IMR-90 (cell line): ENCODE results near the gene ARHGEF39. TPM values are rescaled to one million over a fixed set of nuclear protein-coding genes. Genes with fewer than 3 reads are reported as not detected.

Source experiments
- ATAC-seq: fragments of 200-7000 bp; cut with Tn5 transposase; 2 replicates; pipeline ENCODE4 v1.9.1; 2020; ENCODE audit warnings: low read depth, mild to moderate bottlenecking, moderate library complexity
- BruUV-seq: library from RNA; stranded (reverse); fragments of 400-500 nt; replicated peaks from 2 replicates; lab custom pipeline; 2021; lab: Mats Ljungman, UMichigan
- CTCF ChIA-PET: fragments of 300-600 bp; formaldehyde crosslinking; extraction: SDS; loops from one replicate; lab custom pipeline; 2021; ENCODE audit warnings: antibody characterized with exemption; lab: Yijun Ruan, JAX
- POLR2A ChIA-PET: fragments of 300-600 bp; sonication (Branson Sonifier 250); formaldehyde crosslinking; loops from one replicate; lab custom pipeline; 2022; ENCODE audit warnings: antibody characterized with exemption; ENCODE audit not compliant: unreplicated experiment; lab: Charles Lee
- DNase-seq: peaks from one replicate; pipeline ENCODE4 v3.0.0; 2013
- H2AFZ ChIP-seq: replicated peaks from 2 replicates; pipeline ENCODE3; 2013; ENCODE audit warnings: low read length, mild to moderate bottlenecking; ENCODE audit not compliant: poor library complexity
- H2AK5ac ChIP-seq: 2 replicates; pipeline ENCODE4 v1.6.1; 2013; ENCODE audit warnings: low read depth, low read length, inconsistent platforms
- H2AK9ac ChIP-seq: replicated peaks from 2 replicates; pipeline ENCODE3; 2013; ENCODE audit warnings: mild to moderate bottlenecking, low read depth, low read length, moderate library complexity; ENCODE audit not compliant: poor library complexity
- H2BK120ac ChIP-seq: 2 replicates; pipeline ENCODE4 v1.6.1; 2013; ENCODE audit warnings: low read depth, low read length, inconsistent platforms
- H2BK15ac ChIP-seq: 3 replicates; pipeline ENCODE4 v1.6.1; 2013; ENCODE audit warnings: low read depth, low read length, inconsistent platforms
- H2BK20ac ChIP-seq: 2 replicates; pipeline ENCODE4 v1.6.1; 2013; ENCODE audit warnings: low read depth, mild to moderate bottlenecking, inconsistent platforms, low read length, moderate library complexity
- H2BK5ac ChIP-seq: 2 replicates; pipeline ENCODE4 v1.6.1; 2013; ENCODE audit warnings: mild to moderate bottlenecking, low read depth, low read length, inconsistent platforms; ENCODE audit not compliant: poor library complexity, severe bottlenecking
- H3K14ac ChIP-seq: replicated peaks from 2 replicates; pipeline ENCODE4 v1.6.1; 2013; ENCODE audit warnings: low read depth, low read length, inconsistent platforms
- H3K18ac ChIP-seq: 2 replicates; pipeline ENCODE4 v1.6.1; 2013; ENCODE audit warnings: low read depth, low read length, control low read depth
- H3K23ac ChIP-seq: 2 replicates; pipeline ENCODE4 v1.6.1; 2013; ENCODE audit warnings: low read depth, low read length, inconsistent platforms
- H3K27ac ChIP-seq: 2 replicates; pipeline ENCODE4 v1.5.1; 2013; ENCODE audit warnings: mild to moderate bottlenecking, control low read depth, low read length; ENCODE audit not compliant: insufficient read depth
- H3K27me3 ChIP-seq: 2 replicates; pipeline ENCODE4 v1.6.1; 2013; ENCODE audit warnings: low read length; ENCODE audit not compliant: control insufficient read depth, insufficient read depth
- H3K36me3 ChIP-seq: 2 replicates; pipeline ENCODE4 v1.6.1; 2013; ENCODE audit warnings: low read length, mixed read lengths; ENCODE audit not compliant: control insufficient read depth, insufficient read depth
- H3K4ac ChIP-seq: 2 replicates; pipeline ENCODE4 v1.6.1; 2013; ENCODE audit warnings: low read depth, low read length, inconsistent platforms
- H3K4me1 ChIP-seq: 2 replicates; pipeline ENCODE4 v1.6.1; 2013; ENCODE audit warnings: low read length, mixed read lengths; ENCODE audit not compliant: control insufficient read depth, insufficient read depth
- H3K4me2 ChIP-seq: 2 replicates; pipeline ENCODE4 v1.6.1; 2013; ENCODE audit warnings: low read depth, mild to moderate bottlenecking, control low read depth, low read length, moderate library complexity
- H3K4me3 ChIP-seq: 2 replicates; pipeline ENCODE4 v1.5.1; 2013; ENCODE audit warnings: low read depth, mild to moderate bottlenecking, control low read depth, low read length, moderate library complexity; ENCODE audit not compliant: insufficient read depth
- H3K56ac ChIP-seq: 2 replicates; pipeline ENCODE4 v1.6.1; 2013; ENCODE audit warnings: low read length, inconsistent platforms; ENCODE audit not compliant: insufficient read depth; ENCODE audit errors: extremely low read depth
- H3K79me1 ChIP-seq, 2 experiments: 2 replicates each; pipeline ENCODE4 v1.6.1; 2013; ENCODE audit warnings: low read length in 2 of 2, inconsistent platforms in 1 of 2, low read depth in 1 of 2
- H3K9ac ChIP-seq: 2 replicates; pipeline ENCODE4 v1.6.1; 2013; ENCODE audit warnings: low read depth, low read length, control low read depth
- H3K9me1 ChIP-seq: 2 replicates; pipeline ENCODE4 v1.6.1; 2013; ENCODE audit warnings: low read length, inconsistent platforms; ENCODE audit not compliant: insufficient read depth
- H3K9me3 ChIP-seq: 2 replicates; pipeline ENCODE4 v1.6.1; 2013; ENCODE audit warnings: low read length; ENCODE audit not compliant: control insufficient read depth, insufficient read depth
- H4K20me1 ChIP-seq: 2 replicates; pipeline ENCODE4 v1.6.1; 2013; ENCODE audit warnings: low read length, inconsistent platforms; ENCODE audit not compliant: insufficient read depth
- H4K5ac ChIP-seq: 2 replicates; pipeline ENCODE4 v1.6.1; 2013; ENCODE audit warnings: mild to moderate bottlenecking, low read depth, low read length, control low read depth
- H4K8ac ChIP-seq, 2 experiments: 2 replicates each; pipeline ENCODE4 v1.6.1; 2013; ENCODE audit warnings: low read depth in 2 of 2, low read length in 2 of 2, control low read depth in 1 of 2, inconsistent platforms in 1 of 2
- H4K91ac ChIP-seq: 2 replicates; pipeline ENCODE4 v1.6.1; 2013; ENCODE audit warnings: low read depth, low read length, inconsistent platforms; ENCODE audit not compliant: insufficient read depth
- CEBPB ChIP-seq: IDR thresholded peaks from 2 replicates; pipeline ENCODE4 v1.6.1; 2012; ENCODE audit warnings: low read depth, low read length, improper control_type of control experiment
- RCOR1 ChIP-seq: IDR thresholded peaks from 2 replicates; pipeline ENCODE4 v1.6.1; 2012; ENCODE audit warnings: mild to moderate bottlenecking, low read length, improper control_type of control experiment; ENCODE audit not compliant: insufficient replicate concordance
- SMC3 ChIP-seq: fragments of 150-350 bp; IDR thresholded peaks from 2 replicates; pipeline ENCODE4 v1.6.1; 2016; ENCODE audit warnings: low read depth, mild to moderate bottlenecking, antibody characterized with exemption, low read length, moderate library complexity
- WGBS, 2 experiments: methylation state at CpG; one replicate each; pipeline versions ENCODE4 v1.1.5 to v1.1.7; 2013; ENCODE audit warnings: missing lambda C conversion rate in 2 of 2; ENCODE audit not compliant: insufficient read length in 1 of 2; ENCODE audit errors: extremely low coverage in 2 of 2; 5-methylcytosine and 5-hydroxymethylcytosine counted together
- dilution Hi-C: fragments of 300-500 bp; cut with HindIII; formaldehyde crosslinking; loops from one replicate; pipeline ENCODE4 v1.14.3; 2018; ENCODE audit warnings: low sequenced_read_pairs; ENCODE audit not compliant: unreplicated experiment
- in situ Hi-C: fragments of 300-500 bp; cut with MboI; formaldehyde crosslinking; loops from 3 replicates; pipeline ENCODE4 v1.14.3; 2019; ENCODE audit warnings: low sequenced_read_pairs, inconsistent platforms, mixed read lengths
- intact Hi-C: fragments of 100-400 bp; cut with micrococcal nuclease; formaldehyde crosslinking; loops from 2 replicates; pipeline ENCODE4 v1.10.0; 2022
- polyA plus RNA-seq, 3 experiments: library from polyadenylated mRNA; depleted of rRNA; stranded (reverse); fragments of >200 nt; gene quantifications; 2 replicates each; pipeline ENCODE4 v1.2.3, GENCODE V29; 2012; ENCODE audit warnings: low replicate concordance in 1 of 3
- total RNA-seq: library from RNA; depleted of rRNA; stranded (reverse); fragments of >200 nt; gene quantifications from 2 replicates; pipeline ENCODE4 v1.2.3, GENCODE V29; 2012

ARHGEF39 gene
- total and polyA plus RNA-seq, 2 of the 4 experiments (the other 2 are of a cell fraction), result 2.5 to 2.8 TPM

- peak overlapping the region; percentile 17 for H2AK9ac ChIP-seq
- ATAC-seq (peak; percentile 4), DNase-seq (peak; percentile 51)
- H3K14ac ChIP-seq, result peak overlapping the region; percentile 53; the same call in 1 of the 2 replicates
- no peak overlapping the region for H3K4me2 ChIP-seq
- H2BK15ac ChIP-seq, result no peak overlapping the region
- peak overlapping the region; percentile 31; the same call in 1 of the 2 replicates for H4K5ac ChIP-seq
- H3K4me1 ChIP-seq, result peaks cover 52% of the 10 kb centered on the region
- peak overlapping the region; percentile 21 for H2AFZ ChIP-seq
- no peak for TF ChIP-seq CEBPB
- peak; percentile 10 for TF ChIP-seq RCOR1
- no peak for TF ChIP-seq SMC3
- no peaks in the 10 kb centered on the region for H3K27me3 ChIP-seq
- dilution Hi-C loops, result no loop called here
- no peak overlapping the region for H4K91ac ChIP-seq
- H3K56ac ChIP-seq, result no peak overlapping the region
- POLR2A ChIA-PET, result interaction anchor here (2.0 to 2.7 kb wide), 3 partner anchors 9 to 20 kb away, joined by 8 to 25 read pairs (median 11); partner anchors contain the start of gene TPM2
- H3K36me3 ChIP-seq, result peaks cover 49% of the 10 kb centered on the region
- peaks cover 13 to 64% of the 10 kb centered on the region in 2 experiments for H3K79me1 ChIP-seq
- no peak overlapping the region for H2BK20ac ChIP-seq
- peak overlapping the region; percentile 23; the same call in 1 of the 2 replicates for H3K9ac ChIP-seq
- CTCF ChIA-PET, result no interaction called here
- WGBS, 2 experiments, result 83% methylated on average over 2 of the region's 3 CpGs; no CpG with 5 or more reads in 1 of the 2 experiments
- H3K9me1 ChIP-seq, result peaks cover 53% of the 10 kb centered on the region
- H3K4me3 ChIP-seq, result no peak overlapping the region
- no peak overlapping the region for H2BK120ac ChIP-seq
- peaks cover 66% of the 10 kb centered on the region for H4K20me1 ChIP-seq
- in situ Hi-C loops, result no loop called here
- BruUV-seq, result no TSS peak
- H3K18ac ChIP-seq, result peak overlapping the region; percentile 50
- peak overlapping the region; percentile 82 for H2BK5ac ChIP-seq
- peak overlapping the region; percentile 69 for H3K4ac ChIP-seq
- H2AK5ac ChIP-seq, result peak overlapping the region; percentile 32; the same call in 1 of the 2 replicates
- peak overlapping the region in 1 of 2 experiments; percentile 66; a peak in 2 of 4 replicates for H4K8ac ChIP-seq
- H3K9me3 ChIP-seq, result no peaks in the 10 kb centered on the region
- H3K27ac ChIP-seq, result peak overlapping the region; percentile 47
- peak overlapping the region; percentile 63 for H3K23ac ChIP-seq
- intact Hi-C loops, result loop anchor here (2.0 to 10.0 kb wide), 2 partner anchors 17 to 77 kb away; partner anchors contain the start of genes ARHGEF39 and TESK1
Observed at GRCh38 chr9:35681341-35682002, 16.5 kb upstream of the ARHGEF39 start.
